SK-N-MC (cell line): Measurements from ENCODE around the gene DENND2D.

Experiments
- EZH2 ChIP-seq: fragments of 200-600 bp; sonication (generic); IDR thresholded peaks from one replicate; pipeline ENCODE4 v1.6.1; 2017; ENCODE audit warnings: antibody characterized with exemption
- POLR2AphosphoS5 ChIP-seq: IDR thresholded peaks from 2 replicates; pipeline ENCODE4 v1.6.1; 2012; ENCODE audit warnings: mild to moderate bottlenecking, low read depth, low read length, borderline replicate concordance

DNA sequence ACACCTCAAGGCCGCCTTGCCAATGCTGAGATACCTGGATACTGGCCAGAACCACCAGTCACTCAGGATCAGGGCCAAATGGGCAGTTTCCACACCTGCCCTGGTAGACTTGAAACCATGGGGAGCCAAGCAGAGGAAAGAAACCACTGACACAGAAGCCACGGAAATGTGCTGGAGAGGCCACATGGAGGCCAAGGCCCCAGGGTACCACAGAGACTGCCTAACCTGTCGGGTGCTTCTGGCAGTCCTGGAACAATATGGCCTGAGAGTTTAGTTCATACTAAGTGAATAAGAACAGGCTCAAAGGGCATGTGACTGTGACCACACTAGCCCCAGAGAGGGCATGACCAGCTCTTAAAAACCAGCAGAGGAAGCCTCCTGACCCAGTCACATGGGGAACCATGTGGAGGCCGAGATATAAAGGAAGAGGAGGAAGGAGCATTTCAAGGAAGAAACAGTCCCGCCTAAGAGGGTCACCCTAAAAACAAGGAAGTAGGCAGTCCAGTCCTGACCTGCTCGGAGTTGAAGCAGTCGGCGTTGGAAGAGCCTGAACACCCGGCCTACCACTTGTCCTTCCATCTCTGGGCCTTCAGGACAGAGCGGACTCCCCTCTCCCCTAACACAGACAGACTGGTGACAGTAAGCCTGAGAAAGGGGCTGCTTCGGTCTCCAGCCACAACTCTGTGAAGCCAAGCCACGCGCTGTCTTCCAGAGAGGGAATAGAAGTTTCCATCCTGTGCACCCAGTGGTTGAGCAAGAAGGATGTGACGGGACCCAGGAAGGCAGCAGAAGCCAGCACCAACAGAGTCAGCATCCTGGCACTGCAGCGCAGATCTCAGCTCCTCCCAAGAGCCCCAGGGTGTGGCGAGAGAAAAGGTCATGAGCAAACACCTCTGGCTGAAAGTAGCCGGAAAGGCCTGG is at the start of gene DENND2D:
- no peak for TF ChIP-seq POLR2AphosphoS5
- no peak for TF ChIP-seq EZH2
